Skin of body (tissue), 2 donors: ENCODE measurements around the gene SETBP1. TPM values are rescaled to one million over a fixed set of nuclear protein-coding genes. Genes with fewer than 3 reads are reported as not detected.

Experiments
- DNase-seq: peaks from one replicate; lab custom pipeline; 2025; lab: John Stamatoyannopoulos, UW
- total RNA-seq: library from RNA; depleted of rRNA; stranded (reverse); fragments of >200 nt; gene quantifications from one replicate; pipeline ENCODE4 v1.2.3, GENCODE V29; 2014

The SETBP1 gene
- total RNA-seq, 1 donor from 2014 or later = 24.1 TPM

- no peak for DNase-seq
Measured at GRCh38 chr18:44815108-44815507, 134.4 kb downstream of the SETBP1 start.

- no peak for DNase-seq
Measured at GRCh38 chr18:44816050-44816449, 135.4 kb downstream of the SETBP1 start.

GRCh38 chr18:44816477-44816876 is 135.8 kb downstream of the SETBP1 start:
- no peak for DNase-seq

GRCh38 chr18:44817831-44818473 is 137.3 kb downstream of the SETBP1 start:
- DNase-seq = no peak

- DNase-seq = no peak
Measured at GRCh38 chr18:44818668-44819403, 138.1 kb downstream of the SETBP1 start.

- no peak for DNase-seq
Measured at GRCh38 chr18:44819944-44820510, 139.3 kb downstream of the SETBP1 start.

- DNase-seq = no peak
Measured at GRCh38 chr18:44821924-44822323, 141.2 kb downstream of the SETBP1 start.

- no peak for DNase-seq
Measured at GRCh38 chr18:44823286-44823685, 142.6 kb downstream of the SETBP1 start.

GRCh38 chr18:44823782-44824181 is 143.1 kb downstream of the SETBP1 start:
- no peak for DNase-seq

GRCh38 chr18:44824884-44825283 is 144.2 kb downstream of the SETBP1 start:
- DNase-seq = no peak

- peak; percentile 83 for DNase-seq
Measured at GRCh38 chr18:44826418-44827259, 146.0 kb downstream of the SETBP1 start.

GRCh38 chr18:44828080-44828479 is 147.4 kb downstream of the SETBP1 start:
- DNase-seq = peak; percentile 18

- peak; percentile 55 for DNase-seq
Measured at GRCh38 chr18:44830581-44830980, 149.9 kb downstream of the SETBP1 start.

- no peak for DNase-seq
Measured at GRCh38 chr18:44833786-44834185, 153.1 kb downstream of the SETBP1 start.

- DNase-seq = no peak
Measured at GRCh38 chr18:44834867-44835469, 154.3 kb downstream of the SETBP1 start.

GRCh38 chr18:44835703-44836102 is 155.0 kb downstream of the SETBP1 start:
- DNase-seq = no peak

GRCh38 chr18:44836263-44836662 is 155.6 kb downstream of the SETBP1 start:
- no peak for DNase-seq

- DNase-seq = no peak
Measured at GRCh38 chr18:44837482-44838180, 156.9 kb downstream of the SETBP1 start.

GRCh38 chr18:44838971-44839666 is 158.4 kb downstream of the SETBP1 start:
- no peak for DNase-seq
